T-cell (primary cell): ENCODE data around the gene CDK12. TPM values are rescaled to one million over a fixed set of nuclear protein-coding genes. Genes with fewer than 3 reads are reported as not detected.

Experiments
- ATAC-seq, 4 experiments: fragments of 200-7000 bp in 3 of 4; fragments of 150-1000 bp in 1 of 4; cut with Tn5 transposase; replicated peaks in 1 of 4; 1 replicate in 3 of 4; 2 replicates in 1 of 4; pipeline ENCODE4 v1.10.0; 2021; ENCODE audit warnings: moderate library complexity in 3 of 4, mild to moderate bottlenecking in 2 of 4, moderate number of reproducible peaks in 1 of 4
- CTCF ChIA-PET, 2 donors: fragments of 300-600 bp; sonication (Branson Sonifier 250); formaldehyde crosslinking; loops; one replicate each; lab custom pipeline; 2022; ENCODE audit warnings: antibody characterized with exemption in 2 of 2; lab: Charles Lee
- POLR2A ChIA-PET, 2 donors: fragments of 300-600 bp; sonication (Branson Sonifier 250); formaldehyde crosslinking; loops; one replicate each; lab custom pipeline; 2022; ENCODE audit warnings: antibody characterized with exemption in 2 of 2; lab: Charles Lee
- DNase-seq, 35 experiments: peaks; one replicate each; pipeline versions ENCODE4 v3.0.0 to v3.0.0-alpha.2; 2013 to 2023
- H3K27ac ChIP-seq: one replicate; pipeline ENCODE4 v1.5.1; 2013; ENCODE audit warnings: low read length
- H3K27me3 ChIP-seq, 2 experiments: replicated peaks in 1 of 2; 1 replicate in 1 of 2; 2 replicates in 1 of 2; pipeline versions ENCODE4 v1.6.1 to v1.7.0; 2013; ENCODE audit warnings: low read length in 1 of 2, mixed read lengths in 1 of 2; ENCODE audit not compliant: control insufficient read depth in 2 of 2, insufficient read depth in 2 of 2; ENCODE audit errors: extremely low read depth in 1 of 2
- H3K36me3 ChIP-seq, 2 donors: 1 replicate in 1 of 2; 2 replicates in 1 of 2; pipeline versions ENCODE4 v1.6.1 to v1.7.0; 2013; ENCODE audit warnings: low read length in 1 of 2; ENCODE audit not compliant: control insufficient read depth in 2 of 2, insufficient read depth in 1 of 2; ENCODE audit errors: extremely low read depth in 1 of 2
- H3K4me1 ChIP-seq, 2 experiments: 1 replicate in 1 of 2; 2 replicates in 1 of 2; pipeline versions ENCODE4 v1.6.1 to v1.7.0; 2013; ENCODE audit warnings: low read length in 2 of 2, mixed read lengths in 1 of 2; ENCODE audit not compliant: insufficient read depth in 2 of 2, control insufficient read depth in 1 of 2; ENCODE audit errors: extremely low read depth in 1 of 2
- H3K4me3 ChIP-seq, 2 donors: 1 replicate in 1 of 2; 2 replicates in 1 of 2; pipeline versions ENCODE4 v1.5.1 to v1.7.0; 2013; ENCODE audit warnings: mild to moderate bottlenecking in 2 of 2, low read length in 1 of 2, moderate library complexity in 1 of 2; ENCODE audit not compliant: control insufficient read depth in 1 of 2; ENCODE audit errors: extremely low read depth in 1 of 2
- H3K9me3 ChIP-seq: 2 replicates; pipeline ENCODE4 v1.7.0; 2013
- H3K27ac Mint-ChIP-seq, 2 donors: one replicate each; pipeline ENCODE4 v1.8.0; 2020 to 2021; ENCODE audit warnings: mild to moderate bottlenecking in 2 of 2, mixed read lengths in 2 of 2
- H3K27me3 Mint-ChIP-seq, 2 donors: one replicate each; pipeline ENCODE4 v1.8.0; 2021 to 2022; ENCODE audit warnings: mixed read lengths in 2 of 2
- H3K36me3 Mint-ChIP-seq: one replicate; pipeline ENCODE4 v1.8.0; 2021; ENCODE audit warnings: mixed read lengths
- H3K4me1 Mint-ChIP-seq, 3 donors: one replicate each; pipeline ENCODE4 v1.8.0; 2020 to 2022; ENCODE audit warnings: mixed read lengths in 3 of 3, mild to moderate bottlenecking in 1 of 3
- H3K4me3 Mint-ChIP-seq, 3 donors: one replicate each; pipeline ENCODE4 v1.8.0; 2020 to 2022; ENCODE audit warnings: mild to moderate bottlenecking in 3 of 3, mixed read lengths in 3 of 3, moderate library complexity in 3 of 3
- H3K9me3 Mint-ChIP-seq, 3 donors: one replicate each; pipeline ENCODE4 v1.8.0; 2020 to 2022; ENCODE audit warnings: mixed read lengths in 3 of 3
- WGBS: methylation state at CpG from one replicate; pipeline ENCODE4 v1.1.5; 2013; ENCODE audit warnings: missing lambda C conversion rate; ENCODE audit not compliant: insufficient coverage; 5-methylcytosine and 5-hydroxymethylcytosine counted together
- total RNA-seq, 35 experiments: library from RNA in 6 of 35; stranded (reverse) in 6 of 35; fragments of 120-200 nt in 1 of 35; gene quantifications; one replicate each; pipeline versions ENCODE4 v1.2.1 to v1.2.4 and lab custom pipeline; 2013 to 2026

Gene CDK12
- total RNA-seq, 5 donors from 2014 or later (not counting 1 experiment from before 2014, with no cell fraction given): 95.6 to 108 (median 104) TPM

DNA sequence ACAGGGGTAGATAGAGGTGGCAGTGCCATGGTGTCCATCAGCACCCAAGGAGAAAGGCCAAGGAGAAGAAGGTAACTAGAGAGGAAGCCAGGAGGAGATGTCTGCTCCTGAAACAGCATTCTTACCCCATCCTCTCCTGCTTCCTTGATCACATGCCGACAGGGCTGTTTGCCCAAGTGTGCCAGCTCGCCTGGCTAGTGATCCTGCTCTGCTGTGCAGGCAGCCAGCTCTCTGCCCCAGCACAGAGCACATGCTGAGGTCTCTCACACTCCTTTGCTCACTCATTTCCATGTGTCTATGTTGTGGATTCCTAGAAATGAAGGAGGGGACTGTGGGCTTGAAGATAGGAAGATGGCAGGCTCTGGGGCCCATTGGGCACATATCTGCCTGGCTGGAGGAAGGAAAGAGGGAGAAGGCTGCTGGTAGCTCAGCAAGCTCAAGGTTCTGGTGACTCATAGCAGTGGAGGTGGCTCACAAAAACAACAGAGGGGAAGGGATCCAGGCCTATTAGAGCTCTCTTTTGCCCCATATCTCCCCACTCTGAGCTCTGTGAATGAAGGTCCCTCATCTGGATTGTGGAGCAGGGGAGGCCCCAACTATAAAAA lies 92.2 kb downstream of the CDK12 start:
- Mint-ChIP-seq H3K36me3 (peaks cover 69% of the 10 kb centered on the region), H3K27ac (no peak overlapping the region), H3K27me3 (no peaks in the 10 kb centered on the region), H3K4me3 (no peak overlapping the region), H3K4me1 (peaks cover 0 to 2% (median 0%) of the 10 kb centered on the region in 3 donors), H3K9me3 (no peaks in the 10 kb centered on the region)
- no peak for ATAC-seq
- POLR2A ChIA-PET: no interaction called here
- no peak overlapping the region for H3K27ac ChIP-seq
- no peak overlapping the region for H3K4me3 ChIP-seq
- H3K36me3 ChIP-seq: peaks cover 10 to 64% of the 10 kb centered on the region in 2 donors
- no peaks in the 10 kb centered on the region for H3K27me3 ChIP-seq
- no peaks in the 10 kb centered on the region for H3K9me3 ChIP-seq
- H3K4me1 ChIP-seq: no peaks in the 10 kb centered on the region
- CTCF ChIA-PET: interaction anchor here in 1 of 2 donors (0.8 kb wide), 1 partner anchor 223 kb away, joined by 4 read pairs; no protein-coding TSS in a partner anchor
- no peak for DNase-seq
- whole genome bisulfite sequencing: 40% methylated on average over 1 of the region's 2 CpGs

DNA sequence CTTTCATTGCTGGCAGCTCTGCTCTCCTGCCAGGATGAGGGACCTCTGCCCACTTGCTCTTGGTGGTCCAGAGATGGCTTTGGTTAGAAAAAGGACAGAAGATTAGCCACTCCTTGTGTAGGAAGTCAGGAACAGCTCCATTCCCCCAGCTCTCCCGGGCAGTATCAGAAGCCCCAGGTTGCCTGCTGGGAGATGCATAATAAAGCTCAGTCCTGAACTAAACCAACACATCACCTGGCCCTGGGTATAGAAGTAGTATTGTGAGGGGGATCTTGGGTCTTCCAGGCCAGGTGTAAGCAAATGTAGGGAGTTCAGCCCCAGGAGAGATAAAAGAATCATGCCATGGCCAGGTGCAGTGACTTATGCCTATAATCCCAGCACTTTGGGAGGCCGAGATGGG lies 94.1 kb downstream of the CDK12 start:
- H3K27ac ChIP-seq: no peak overlapping the region
- POLR2A ChIA-PET: no interaction called here
- CTCF ChIA-PET: interaction anchor here in 1 of 2 donors (0.7 kb wide), 1 partner anchor 59 kb away, joined by 6 read pairs; no protein-coding TSS in a partner anchor
- ATAC-seq: no peak
- no peak overlapping the region for H3K4me3 ChIP-seq
- no peaks in the 10 kb centered on the region for H3K27me3 Mint-ChIP-seq
- DNase-seq: no peak
- H3K9me3 ChIP-seq: no peaks in the 10 kb centered on the region
- H3K36me3 ChIP-seq: peaks cover 10 to 55% of the 10 kb centered on the region in 2 donors
- H3K9me3 Mint-ChIP-seq: no peaks in the 10 kb centered on the region
- H3K27ac Mint-ChIP-seq: no peak overlapping the region
- no CpG with 5 or more reads among the region's 2 CpGs for WGBS
- H3K4me3 Mint-ChIP-seq: no peak overlapping the region
- H3K27me3 ChIP-seq: no peaks in the 10 kb centered on the region
- peaks cover 71% of the 10 kb centered on the region for H3K36me3 Mint-ChIP-seq
- H3K4me1 Mint-ChIP-seq: peaks cover 0 to 2% (median 0%) of the 10 kb centered on the region in 3 donors
- H3K4me1 ChIP-seq: no peaks in the 10 kb centered on the region

GRCh38 chr17:39556423-39556822 lies 95.1 kb downstream of the CDK12 start:
- no peak overlapping the region for H3K4me3 Mint-ChIP-seq
- H3K27me3 Mint-ChIP-seq: no peaks in the 10 kb centered on the region
- H3K4me3 ChIP-seq: no peak overlapping the region
- peaks cover 10 to 50% of the 10 kb centered on the region in 2 donors for H3K36me3 ChIP-seq
- H3K9me3 ChIP-seq: no peaks in the 10 kb centered on the region
- H3K4me1 ChIP-seq: no peaks in the 10 kb centered on the region
- no peaks in the 10 kb centered on the region for H3K9me3 Mint-ChIP-seq
- DNase-seq (no peak), ATAC-seq (no peak)
- H3K4me1 Mint-ChIP-seq: no peaks in the 10 kb centered on the region
- H3K36me3 Mint-ChIP-seq: peaks cover 71% of the 10 kb centered on the region
- CTCF ChIA-PET: interaction anchor here (0.6 to 0.8 kb wide), 2 partner anchors 67 to 471 kb away, joined by 3 to 6 read pairs; no protein-coding TSS in a partner anchor
- WGBS: no CpG with 5 or more reads among the region's 1 CpG
- POLR2A ChIA-PET: no interaction called here
- no peak overlapping the region for H3K27ac Mint-ChIP-seq
- no peaks in the 10 kb centered on the region for H3K27me3 ChIP-seq
- H3K27ac ChIP-seq: no peak overlapping the region

DNA sequence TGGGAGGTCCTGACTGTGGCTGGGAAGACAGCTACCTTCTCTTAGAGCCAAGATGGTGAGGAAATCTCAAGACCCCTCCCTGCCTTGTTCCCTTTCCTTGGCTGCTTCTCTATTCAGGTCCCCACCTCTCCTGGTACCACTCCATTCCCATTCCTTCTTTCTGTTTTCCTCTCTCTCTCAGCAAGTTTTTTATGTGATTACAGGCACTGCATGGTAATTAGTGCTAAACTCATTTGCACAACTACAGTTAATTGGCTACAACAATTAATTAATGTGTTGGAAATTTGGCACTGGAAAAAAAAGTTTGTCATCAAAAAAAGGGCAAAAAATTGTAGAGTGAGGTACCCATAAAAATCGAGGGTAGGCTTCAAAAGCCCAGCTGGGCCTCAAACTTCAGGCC lies 101.1 kb downstream of the CDK12 start:
- Mint-ChIP-seq H3K9me3 (no peaks in the 10 kb centered on the region), H3K36me3 (peaks cover 69% of the 10 kb centered on the region), H3K27me3 (no peaks in the 10 kb centered on the region), H3K4me1 (no peaks in the 10 kb centered on the region), H3K27ac (no peak overlapping the region), H3K4me3 (no peak overlapping the region)
- Histone ChIP-seq H3K36me3 (peaks cover 0 to 35% of the 10 kb centered on the region in 2 donors), H3K4me3 (no peak overlapping the region), H3K27ac (no peak overlapping the region), H3K4me1 (no peaks in the 10 kb centered on the region), H3K9me3 (no peaks in the 10 kb centered on the region), H3K27me3 (no peaks in the 10 kb centered on the region)
- WGBS: 80% methylated on average over 1 of the region's 1 CpG
- ATAC-seq: no peak
- POLR2A ChIA-PET: no interaction called here
- CTCF ChIA-PET: no interaction called here
- DNase-seq: no peak

DNA sequence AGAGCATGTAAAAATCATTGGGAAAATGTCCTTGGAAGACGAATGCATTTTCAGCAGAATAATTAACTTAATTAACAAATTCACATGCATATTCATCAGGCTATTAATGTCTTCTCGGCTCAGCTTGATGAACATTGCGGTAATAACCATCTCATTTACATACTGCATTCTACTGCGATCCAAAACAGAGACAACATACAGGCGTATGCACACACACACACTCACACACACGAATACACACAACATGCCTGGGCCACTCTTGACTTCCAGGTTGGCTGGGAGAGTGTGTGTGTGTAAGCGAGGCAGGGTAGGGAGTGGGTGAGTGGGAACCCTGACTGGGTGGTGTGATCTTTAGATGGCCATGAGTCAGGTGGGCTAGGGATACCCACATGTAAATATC lies 101.7 kb downstream of the CDK12 start:
- WGBS: 82% methylated on average over 3 of the region's 7 CpGs
- ChIA-PET POLR2A (no interaction called here), CTCF (no interaction called here)
- Histone ChIP-seq H3K9me3 (no peaks in the 10 kb centered on the region), H3K27ac (no peak overlapping the region), H3K4me3 (no peak overlapping the region), H3K36me3 (peaks cover 0 to 40% of the 10 kb centered on the region in 2 donors), H3K27me3 (no peaks in the 10 kb centered on the region), H3K4me1 (no peaks in the 10 kb centered on the region)
- ATAC-seq: no peak
- Mint-ChIP-seq H3K4me1 (no peaks in the 10 kb centered on the region), H3K9me3 (no peaks in the 10 kb centered on the region), H3K27me3 (no peaks in the 10 kb centered on the region), H3K36me3 (peaks cover 69% of the 10 kb centered on the region), H3K27ac (no peak overlapping the region), H3K4me3 (no peak overlapping the region)
- DNase-seq: no peak

DNA sequence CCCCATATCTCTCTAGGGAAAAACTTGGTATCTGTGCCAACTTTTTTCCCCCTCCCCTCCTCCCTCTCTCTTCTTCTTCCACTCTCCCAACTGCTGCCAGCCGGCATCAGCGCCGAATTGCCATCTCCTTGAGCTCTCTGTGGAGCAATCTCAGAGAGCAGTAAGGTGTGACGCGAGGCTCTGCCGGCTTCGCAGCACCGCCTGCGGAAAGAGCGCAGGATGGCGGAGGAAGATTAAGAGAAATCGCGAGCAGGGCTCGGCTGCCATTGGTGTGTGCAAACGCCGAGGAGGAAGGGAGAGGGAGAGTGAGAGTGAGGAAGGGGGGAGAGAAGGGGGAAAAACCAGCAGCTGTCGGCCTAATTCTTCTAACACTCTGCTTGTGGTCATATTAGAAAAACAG lies 102.2 kb downstream of the CDK12 start:
- WGBS: 86% methylated on average over 16 of the region's 17 CpGs
- Mint-ChIP-seq H3K9me3 (no peaks in the 10 kb centered on the region), H3K27me3 (no peaks in the 10 kb centered on the region), H3K4me3 (no peak overlapping the region), H3K36me3 (peaks cover 70% of the 10 kb centered on the region), H3K4me1 (no peaks in the 10 kb centered on the region), H3K27ac (no peak overlapping the region)
- DNase-seq (no peak), ATAC-seq (no peak)
- H3K4me1 ChIP-seq: no peaks in the 10 kb centered on the region
- no peaks in the 10 kb centered on the region for H3K27me3 ChIP-seq
- peaks cover 0 to 45% of the 10 kb centered on the region in 2 donors for H3K36me3 ChIP-seq
- ChIA-PET POLR2A (no interaction called here), CTCF (no interaction called here)
- H3K4me3 ChIP-seq: no peak overlapping the region
- no peaks in the 10 kb centered on the region for H3K9me3 ChIP-seq
- H3K27ac ChIP-seq: no peak overlapping the region
